Endothelial cell of umbilical vein (primary cell): ENCODE data around the gene ZP2. TPM values are rescaled to one million over a fixed set of nuclear protein-coding genes. Genes with fewer than 3 reads are reported as not detected.

Experiments
- Bru-seq: library from RNA; stranded (reverse); fragments of 400-500 nt; gene quantifications from one replicate; lab custom pipeline; 2021; lab: Mats Ljungman, UMichigan
- BruChase-seq, 2 experiments: library from RNA; stranded (reverse); fragments of 400-500 nt; gene quantifications; one replicate each; lab custom pipeline; 2021; lab: Mats Ljungman, UMichigan
- BruUV-seq: library from RNA; stranded (reverse); fragments of 400-500 nt; replicated peaks from 2 replicates; lab custom pipeline; 2021; lab: Mats Ljungman, UMichigan
- CTCF ChIA-PET: fragments of 300-600, 350-600 bp; sonication (Branson Sonifier 250); formaldehyde crosslinking; loops from one replicate; lab custom pipeline; 2021; ENCODE audit warnings: antibody characterized with exemption, inconsistent platforms; lab: Charles Lee
- POLR2A ChIA-PET: fragments of 300-600, 350-600 bp; sonication (Branson Sonifier 250); formaldehyde crosslinking; loops from one replicate; lab custom pipeline; 2021; ENCODE audit warnings: antibody characterized with exemption, inconsistent platforms; lab: Charles Lee
- DNase-seq: peaks from one replicate; pipeline ENCODE4 v3.0.0-alpha.2; 2011; ENCODE audit warnings: low read depth, low spot score
- FAIRE-seq: peaks from 2 replicates; lab custom pipeline; 2011; peaks lifted over from hg19 to GRCh38; lab: Jason Lieb, UNC
- H2AFZ ChIP-seq: 2 replicates; pipeline ENCODE4 v1.6.0; 2012; ENCODE audit warnings: low read depth, low read length, control low read depth, inconsistent platforms
- H3K27ac ChIP-seq: 2 replicates; pipeline ENCODE4 v1.5.1; 2011; ENCODE audit warnings: low read depth, mild to moderate bottlenecking, control low read depth, low read length, moderate library complexity; ENCODE audit not compliant: insufficient read depth
- H3K27me3 ChIP-seq, 2 experiments: 2 replicates each; pipeline versions ENCODE4 v1.6.0 to v1.6.1; 2011; ENCODE audit warnings: low read length in 2 of 2, mixed read lengths in 1 of 2; ENCODE audit not compliant: control insufficient read depth in 2 of 2, insufficient read depth in 2 of 2
- H3K36me3 ChIP-seq, 2 experiments: 2 replicates in 1 of 2; 3 replicates in 1 of 2; pipeline ENCODE4 v1.5.1; 2011; ENCODE audit warnings: low read length in 2 of 2, mild to moderate bottlenecking in 1 of 2, moderate library complexity in 1 of 2; ENCODE audit not compliant: control insufficient read depth in 2 of 2, insufficient read depth in 2 of 2; ENCODE audit errors: extremely low read depth in 1 of 2
- H3K4me1 ChIP-seq: 3 replicates; pipeline ENCODE4 v1.5.1; 2011; ENCODE audit warnings: mild to moderate bottlenecking, low read length; ENCODE audit not compliant: control insufficient read depth, insufficient read depth; ENCODE audit errors: extremely low read depth
- H3K4me2 ChIP-seq: 2 replicates; pipeline ENCODE4 v1.6.1; 2011; ENCODE audit warnings: low read length, control low read depth, mixed read lengths; ENCODE audit not compliant: insufficient read depth
- H3K4me3 ChIP-seq, 3 experiments: fragments of 200-600 bp in 1 of 3; sonication (generic), shearing (Covaris generic) in 1 of 3; replicated peaks in 1 of 3; 2 replicates each; pipeline ENCODE4 v1.5.1; 2011 to 2016; ENCODE audit warnings: control low read depth in 3 of 3, low read length in 3 of 3, mild to moderate bottlenecking in 2 of 3, inconsistent platforms in 1 of 3, low read depth in 1 of 3, moderate library complexity in 1 of 3; ENCODE audit not compliant: insufficient read depth in 1 of 3
- H3K79me2 ChIP-seq: 2 replicates; pipeline ENCODE4 v1.6.0; 2012; ENCODE audit warnings: low read length, inconsistent platforms; ENCODE audit not compliant: control insufficient read depth, insufficient read depth
- H3K9ac ChIP-seq: replicated peaks from 2 replicates; pipeline ENCODE3; 2011; ENCODE audit warnings: low read length, control low read depth; ENCODE audit not compliant: insufficient read depth; ENCODE audit errors: extremely low read depth
- H3K9me1 ChIP-seq: replicated peaks from 3 replicates; pipeline ENCODE4 v1.6.0; 2011; ENCODE audit warnings: mild to moderate bottlenecking, low read length; ENCODE audit not compliant: control insufficient read depth, insufficient read depth; ENCODE audit errors: extremely low read depth
- H3K9me3 ChIP-seq: replicated peaks from 2 replicates; pipeline ENCODE4 v1.5.1; 2012; ENCODE audit warnings: low read length, inconsistent platforms; ENCODE audit not compliant: control insufficient read depth, insufficient read depth
- H4K20me1 ChIP-seq: replicated peaks from 2 replicates; pipeline ENCODE3; 2011; ENCODE audit warnings: mild to moderate bottlenecking, low read length; ENCODE audit not compliant: control insufficient read depth, insufficient read depth; ENCODE audit errors: extremely low read depth
- EZH2 ChIP-seq: IDR thresholded peaks from 2 replicates; pipeline ENCODE4 v1.6.1; 2012; ENCODE audit warnings: borderline replicate concordance, low read depth, mild to moderate bottlenecking, moderate library complexity, low read length, inconsistent platforms; ENCODE audit not compliant: severe bottlenecking
- FOS ChIP-seq: IDR thresholded peaks from 2 replicates; pipeline ENCODE4 v1.6.1; 2011; ENCODE audit warnings: mild to moderate bottlenecking, low read length, moderate library complexity, borderline replicate concordance; ENCODE audit not compliant: insufficient read depth
- GATA2 ChIP-seq: IDR thresholded peaks from 2 replicates; pipeline ENCODE4 v1.7.0; 2011; ENCODE audit warnings: low read depth, mild to moderate bottlenecking, moderate library complexity, mixed read lengths, low read length; ENCODE audit not compliant: insufficient read length, insufficient read depth
- POLR2AphosphoS5 ChIP-seq: IDR thresholded peaks from 2 replicates; pipeline ENCODE4 v1.6.1; 2012; ENCODE audit warnings: low read depth, mild to moderate bottlenecking, control low read depth, low read length, moderate library complexity; ENCODE audit not compliant: insufficient read depth
- dilution Hi-C: fragments of 300-500 bp; cut with MboI; formaldehyde crosslinking; loops from one replicate; pipeline ENCODE4 v1.15.0; 2019; ENCODE audit warnings: low sequenced_read_pairs; ENCODE audit not compliant: extremely low pct_ligation_motif_present
- intact Hi-C: fragments of 100-400 bp; cut with micrococcal nuclease; formaldehyde crosslinking; loops from one replicate; pipeline ENCODE4 v1.10.0; 2022
- long read RNA-seq: library from polyadenylated mRNA; stranded (forward); transcript quantifications from one replicate; pipeline ENCODE4 v2.0.0, GENCODE V29; 2021
- polyA minus RNA-seq, 3 experiments: library from RNA; depleted of rRNA, polyadenylated mRNA; stranded (reverse); fragments of >200 nt; gene quantifications; 1 replicate in 1 of 3; 2 replicates in 2 of 3; pipeline ENCODE4 v1.2.3, GENCODE V29; 2011
- polyA plus RNA-seq, 4 experiments: library from polyadenylated mRNA; depleted of rRNA in 3 of 4; stranded (reverse) in 3 of 4; unstranded in 1 of 4; fragments of >200 nt; gene quantifications; 2 replicates each; pipeline versions ENCODE4 v1.2.1 to v1.2.3, GENCODE V29; 2011 to 2012; ENCODE audit warnings: missing spikeins in 1 of 4
- total RNA-seq: library from RNA; stranded (reverse); gene quantifications from 2 replicates; pipeline ENCODE4 v1.2.3, GENCODE V29; 2021
- TF ChIP-seq, protein P1 (sequence below), 2 donors: IDR thresholded peaks; 1 replicate in 1 of 2; 2 replicates in 1 of 2; pipeline ENCODE4 v1.5.1; 2011; ENCODE audit warnings: low read length in 2 of 2, mild to moderate bottlenecking in 2 of 2, moderate library complexity in 2 of 2, control low read depth in 1 of 2, inconsistent platforms in 1 of 2, low read depth in 1 of 2; ENCODE audit not compliant: insufficient read depth in 1 of 2; ENCODE audit errors: extremely low read depth in 1 of 2
- TF ChIP-seq, protein P2 (sequence below): IDR thresholded peaks from 2 replicates; pipeline ENCODE4 v1.6.1; 2011; ENCODE audit not compliant: insufficient read depth, insufficient read length

The ZP2 gene
- not detected in 2 replicates for total RNA-seq
- not detected in 2 replicates for polyA plus RNA-seq
- not detected in 2 replicates for polyA plus RNA-seq (2011; cell fraction: cytosol; rRNA removed)
- not detected in 2 replicates for polyA plus RNA-seq (2011; cell fraction: nucleus; rRNA removed)
- not detected in 2 replicates for polyA plus RNA-seq (2012)
- polyA minus RNA-seq, result not detected in 2 replicates
- polyA minus RNA-seq (2011; cell fraction: cytosol; rRNA and poly(A)+ RNA removed), result not detected
- polyA minus RNA-seq (2011; cell fraction: nucleus; rRNA and poly(A)+ RNA removed), result not detected in 2 replicates
- not detected for Bru-seq, nascent RNA
- BruChase-seq, experiment 1, labeled RNA remaining after a 6-hour chase, result not detected
- not detected for BruChase-seq, experiment 2, labeled RNA remaining after a 2-hour chase
- long read RNA-seq, result 0 reads

DNA sequence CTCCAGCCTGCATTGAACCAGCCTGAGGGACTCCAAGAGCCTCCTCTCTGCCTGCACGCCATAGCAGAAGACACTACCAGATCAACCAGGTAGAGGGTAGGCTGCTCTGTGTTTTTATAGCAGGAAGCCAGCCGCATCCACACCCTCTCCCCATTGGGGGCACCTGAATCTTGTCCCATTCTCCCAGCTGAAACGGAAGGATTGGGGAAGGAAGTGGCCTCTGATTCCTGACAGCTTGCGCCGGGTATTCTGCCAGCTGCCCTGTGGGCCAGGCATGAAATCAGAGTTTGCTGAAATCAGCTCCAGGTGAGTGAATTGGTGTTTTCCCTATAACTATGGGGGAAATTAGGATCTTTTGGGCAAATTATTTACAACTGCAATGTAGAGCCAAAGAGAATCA, at the start of gene ZP2:
ZP2 (minus strand) TSS at position 89 of the 400 bp plus-strand sequence; CDS start at position 62, 27 bp downstream.
- POLR2A ChIA-PET, result interaction anchor here (0.7 kb wide), 1 partner anchor 346 kb away, joined by 4 read pairs; no protein-coding TSS in a partner anchor
- dilution Hi-C loops, result no loop called here
- no peak for FAIRE-seq

More for the DNA sequence above, at the start of gene ZP2:
- intact Hi-C loops, result no loop called here
- CTCF ChIA-PET, result no interaction called here
- Histone ChIP-seq H3K9me1 (no peaks in the 10 kb centered on the region), H3K27ac (no peak within 1 kb of the TSS), H2AFZ (no peak within 1 kb of the TSS), H3K4me2 (no peak within 1 kb of the TSS), H4K20me1 (no peaks in the 10 kb centered on the region), H3K36me3 (no peaks in the 10 kb centered on the region), H3K27me3 (peaks cover 0 to 2% of the 10 kb centered on the region in 2 experiments), H3K9ac (no peak within 1 kb of the TSS), H3K79me2 (no peaks in the 10 kb centered on the region), H3K4me3 (no peak within 1 kb of the TSS), H3K9me3 (no peaks in the 10 kb centered on the region), H3K4me1 (no peaks in the 10 kb centered on the region)
- TF ChIP-seq, protein P1, sequence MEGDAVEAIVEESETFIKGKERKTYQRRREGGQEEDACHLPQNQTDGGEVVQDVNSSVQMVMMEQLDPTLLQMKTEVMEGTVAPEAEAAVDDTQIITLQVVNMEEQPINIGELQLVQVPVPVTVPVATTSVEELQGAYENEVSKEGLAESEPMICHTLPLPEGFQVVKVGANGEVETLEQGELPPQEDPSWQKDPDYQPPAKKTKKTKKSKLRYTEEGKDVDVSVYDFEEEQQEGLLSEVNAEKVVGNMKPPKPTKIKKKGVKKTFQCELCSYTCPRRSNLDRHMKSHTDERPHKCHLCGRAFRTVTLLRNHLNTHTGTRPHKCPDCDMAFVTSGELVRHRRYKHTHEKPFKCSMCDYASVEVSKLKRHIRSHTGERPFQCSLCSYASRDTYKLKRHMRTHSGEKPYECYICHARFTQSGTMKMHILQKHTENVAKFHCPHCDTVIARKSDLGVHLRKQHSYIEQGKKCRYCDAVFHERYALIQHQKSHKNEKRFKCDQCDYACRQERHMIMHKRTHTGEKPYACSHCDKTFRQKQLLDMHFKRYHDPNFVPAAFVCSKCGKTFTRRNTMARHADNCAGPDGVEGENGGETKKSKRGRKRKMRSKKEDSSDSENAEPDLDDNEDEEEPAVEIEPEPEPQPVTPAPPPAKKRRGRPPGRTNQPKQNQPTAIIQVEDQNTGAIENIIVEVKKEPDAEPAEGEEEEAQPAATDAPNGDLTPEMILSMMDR (IDR thresholded peaks at IDR 0.05; ENCODE audit: extremely low read depth in 1 of 2, insufficient read depth in 1 of 2, low read depth in 1 of 2, low read length in 2 of 2), result no peak
- no peak for TF ChIP-seq EZH2
- no peak for TF ChIP-seq FOS
- no peak for TF ChIP-seq GATA2
- TF ChIP-seq, protein P2, sequence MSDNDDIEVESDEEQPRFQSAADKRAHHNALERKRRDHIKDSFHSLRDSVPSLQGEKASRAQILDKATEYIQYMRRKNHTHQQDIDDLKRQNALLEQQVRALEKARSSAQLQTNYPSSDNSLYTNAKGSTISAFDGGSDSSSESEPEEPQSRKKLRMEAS, result no peak
- TF ChIP-seq POLR2AphosphoS5, result no peak
- BruUV-seq, result no TSS peak
- DNase-seq, result no peak
